ENCODE results near the gene C16orf89. TPM values are rescaled to one million over a fixed set of nuclear protein-coding genes. Genes with fewer than 3 reads are reported as not detected.

The C16orf89 gene
- total RNA-seq, 1 experiment from 2014 or later, result not detected

DNA sequence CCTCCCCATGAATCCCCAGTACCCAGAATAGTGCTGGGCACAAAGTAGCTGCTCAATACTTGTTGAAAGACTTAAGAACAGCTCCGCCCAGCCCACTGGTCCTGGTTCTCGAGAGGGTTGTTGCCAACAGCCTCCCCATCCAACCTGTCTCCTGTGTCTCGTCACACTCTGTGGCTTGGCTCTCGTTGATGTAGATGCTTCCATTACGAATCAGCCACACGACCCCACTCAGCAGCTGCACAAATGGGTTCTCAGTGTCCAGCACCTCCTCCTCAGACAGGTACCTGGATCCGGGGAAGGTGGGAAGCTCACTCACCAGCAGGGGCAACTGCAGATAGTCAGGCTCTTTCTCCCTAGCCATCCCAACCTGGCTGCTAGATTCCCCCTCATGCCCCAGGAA lies 34.2 kb downstream of the C16orf89 start:
- ChIA-PET CTCF (interaction anchor here (0.6 to 1.5 kb wide), 4 partner anchors 41 to 95 kb away, joined by 3 read pairs; no protein-coding TSS in a partner anchor), POLR2A (interaction anchor here (0.9 to 1.0 kb wide), 2 partner anchors 184 to 263 kb away, joined by 3 to 4 read pairs; partner anchors contain the start of genes GLYR1 and UBN1)
- no peak for DNase-seq (ENCODE audit: unreplicated experiment)
- H3K36me3 Mint-ChIP-seq (ENCODE audit: insufficient read depth, unreplicated experiment), result no peaks in the 10 kb centered on the region
- no peak overlapping the region for H3K4me3 Mint-ChIP-seq (ENCODE audit: unreplicated experiment)
- H3K27ac Mint-ChIP-seq (ENCODE audit: low read depth, unreplicated experiment), result no peak overlapping the region
- no peaks in the 10 kb centered on the region for H3K27me3 Mint-ChIP-seq (ENCODE audit: insufficient read depth, unreplicated experiment)
- peaks cover 19% of the 10 kb centered on the region for H3K4me1 Mint-ChIP-seq (ENCODE audit: insufficient read depth, unreplicated experiment)
- intact Hi-C loops (cut with micrococcal nuclease), result no loop called here
- H3K9me3 Mint-ChIP-seq (ENCODE audit: unreplicated experiment), result no peaks in the 10 kb centered on the region
- TF ChIP-seq, protein P1, sequence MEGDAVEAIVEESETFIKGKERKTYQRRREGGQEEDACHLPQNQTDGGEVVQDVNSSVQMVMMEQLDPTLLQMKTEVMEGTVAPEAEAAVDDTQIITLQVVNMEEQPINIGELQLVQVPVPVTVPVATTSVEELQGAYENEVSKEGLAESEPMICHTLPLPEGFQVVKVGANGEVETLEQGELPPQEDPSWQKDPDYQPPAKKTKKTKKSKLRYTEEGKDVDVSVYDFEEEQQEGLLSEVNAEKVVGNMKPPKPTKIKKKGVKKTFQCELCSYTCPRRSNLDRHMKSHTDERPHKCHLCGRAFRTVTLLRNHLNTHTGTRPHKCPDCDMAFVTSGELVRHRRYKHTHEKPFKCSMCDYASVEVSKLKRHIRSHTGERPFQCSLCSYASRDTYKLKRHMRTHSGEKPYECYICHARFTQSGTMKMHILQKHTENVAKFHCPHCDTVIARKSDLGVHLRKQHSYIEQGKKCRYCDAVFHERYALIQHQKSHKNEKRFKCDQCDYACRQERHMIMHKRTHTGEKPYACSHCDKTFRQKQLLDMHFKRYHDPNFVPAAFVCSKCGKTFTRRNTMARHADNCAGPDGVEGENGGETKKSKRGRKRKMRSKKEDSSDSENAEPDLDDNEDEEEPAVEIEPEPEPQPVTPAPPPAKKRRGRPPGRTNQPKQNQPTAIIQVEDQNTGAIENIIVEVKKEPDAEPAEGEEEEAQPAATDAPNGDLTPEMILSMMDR (IDR thresholded peaks at IDR 0.05; ENCODE audit: unreplicated experiment), result no peak
- BruUV-seq (replicated peaks), result no TSS peak

DNA sequence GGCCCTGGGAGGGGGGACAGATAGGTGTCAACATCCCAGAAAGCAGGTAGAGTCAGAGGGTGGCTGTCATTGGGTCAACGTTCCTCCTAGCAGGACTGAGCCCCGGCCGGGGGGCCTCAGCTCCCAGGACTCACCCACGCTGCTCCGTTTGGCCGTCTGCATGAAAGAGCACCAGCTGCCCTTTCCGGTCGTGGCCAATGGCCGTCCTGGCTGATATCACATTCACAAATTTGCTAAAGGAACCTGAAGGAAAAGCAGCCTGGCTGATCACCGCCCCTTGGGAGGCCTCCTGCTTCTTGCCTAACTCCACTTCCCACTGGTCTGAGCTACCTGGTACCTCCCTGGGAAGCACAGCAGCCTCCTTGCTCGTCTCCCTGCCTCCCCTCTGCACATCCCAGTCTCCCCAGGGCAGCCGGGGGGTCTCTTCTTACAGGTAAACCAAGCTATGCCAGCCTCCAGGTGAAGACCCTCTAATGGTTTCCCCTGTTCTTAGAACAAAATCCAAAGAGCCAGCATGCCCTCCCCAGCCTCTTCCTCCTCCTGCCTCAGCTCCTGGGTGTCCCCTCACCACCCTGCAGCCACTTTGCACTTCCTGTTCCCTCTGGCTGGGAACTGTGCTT lies 35.4 kb downstream of the C16orf89 start:
- POLR2A ChIA-PET, result interaction anchor here (1.0 kb wide), 1 partner anchor 183 kb away, joined by 3 read pairs; the partner anchor contains the start of genes GLYR1 and UBN1
- Mint-ChIP-seq H3K27me3 (ENCODE audit: insufficient read depth, unreplicated experiment) (no peaks in the 10 kb centered on the region), H3K4me1 (ENCODE audit: insufficient read depth, unreplicated experiment) (peaks cover 11% of the 10 kb centered on the region), H3K27ac (ENCODE audit: low read depth, unreplicated experiment) (no peak overlapping the region), H3K9me3 (ENCODE audit: unreplicated experiment) (no peaks in the 10 kb centered on the region), H3K4me3 (ENCODE audit: unreplicated experiment) (no peak overlapping the region), H3K36me3 (ENCODE audit: insufficient read depth, unreplicated experiment) (no peaks in the 10 kb centered on the region)
- intact Hi-C loops (cut with micrococcal nuclease), result no loop called here
- no peak for DNase-seq (ENCODE audit: unreplicated experiment)
- TF ChIP-seq, protein P1 (IDR thresholded peaks at IDR 0.05; ENCODE audit: unreplicated experiment), result no peak
- no TSS peak for BruUV-seq (replicated peaks)
- CTCF ChIA-PET, result interaction anchor here (1.0 to 1.1 kb wide), 2 partner anchors 49 to 74 kb away, joined by 3 read pairs; no protein-coding TSS in a partner anchor

DNA sequence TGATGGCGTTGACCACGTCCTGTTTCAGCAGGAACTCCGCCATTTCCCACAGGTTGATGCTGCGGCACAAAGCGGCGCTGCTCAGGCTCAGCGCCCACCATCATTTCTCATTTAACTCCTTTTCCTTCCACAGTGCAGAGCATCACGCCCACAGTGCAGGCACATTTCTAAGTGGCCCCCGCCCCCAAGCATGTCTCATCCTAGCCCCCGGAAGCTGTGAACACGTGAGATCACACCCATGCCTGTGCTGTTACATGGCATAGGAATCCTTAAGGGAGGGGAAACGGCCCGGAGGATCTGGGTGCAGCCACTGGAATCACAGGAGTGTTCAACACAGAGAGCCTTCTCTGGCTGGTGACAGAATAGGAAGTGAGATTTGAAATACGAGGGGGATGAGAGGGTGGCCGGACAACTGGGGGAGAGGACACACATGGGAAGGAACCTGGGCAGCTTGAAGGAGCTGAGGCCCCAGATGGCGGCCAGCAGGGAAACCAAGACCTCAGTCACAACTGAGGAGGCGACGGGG lies 36.7 kb downstream of the C16orf89 start:
- peaks cover 6% of the 10 kb centered on the region for H3K4me1 Mint-ChIP-seq (ENCODE audit: insufficient read depth, unreplicated experiment)
- H3K36me3 Mint-ChIP-seq (ENCODE audit: insufficient read depth, unreplicated experiment), result peaks cover 6% of the 10 kb centered on the region
- no peak overlapping the region for H3K27ac Mint-ChIP-seq (ENCODE audit: low read depth, unreplicated experiment)
- no peaks in the 10 kb centered on the region for H3K9me3 Mint-ChIP-seq (ENCODE audit: unreplicated experiment)
- no peak for DNase-seq (ENCODE audit: unreplicated experiment)
- H3K27me3 Mint-ChIP-seq (ENCODE audit: insufficient read depth, unreplicated experiment), result no peaks in the 10 kb centered on the region
- CTCF ChIA-PET, result interaction anchor here (0.6 kb wide), 2 partner anchors 361 to 522 kb away, joined by 3 to 4 read pairs; no protein-coding TSS in a partner anchor
- H3K4me3 Mint-ChIP-seq (ENCODE audit: unreplicated experiment), result no peak overlapping the region
- no TSS peak for BruUV-seq (replicated peaks)
- intact Hi-C loops (cut with micrococcal nuclease), result no loop called here
- POLR2A ChIA-PET, result no interaction called here
- TF ChIP-seq, protein P1 (IDR thresholded peaks at IDR 0.05; ENCODE audit: unreplicated experiment), result no peak

DNA sequence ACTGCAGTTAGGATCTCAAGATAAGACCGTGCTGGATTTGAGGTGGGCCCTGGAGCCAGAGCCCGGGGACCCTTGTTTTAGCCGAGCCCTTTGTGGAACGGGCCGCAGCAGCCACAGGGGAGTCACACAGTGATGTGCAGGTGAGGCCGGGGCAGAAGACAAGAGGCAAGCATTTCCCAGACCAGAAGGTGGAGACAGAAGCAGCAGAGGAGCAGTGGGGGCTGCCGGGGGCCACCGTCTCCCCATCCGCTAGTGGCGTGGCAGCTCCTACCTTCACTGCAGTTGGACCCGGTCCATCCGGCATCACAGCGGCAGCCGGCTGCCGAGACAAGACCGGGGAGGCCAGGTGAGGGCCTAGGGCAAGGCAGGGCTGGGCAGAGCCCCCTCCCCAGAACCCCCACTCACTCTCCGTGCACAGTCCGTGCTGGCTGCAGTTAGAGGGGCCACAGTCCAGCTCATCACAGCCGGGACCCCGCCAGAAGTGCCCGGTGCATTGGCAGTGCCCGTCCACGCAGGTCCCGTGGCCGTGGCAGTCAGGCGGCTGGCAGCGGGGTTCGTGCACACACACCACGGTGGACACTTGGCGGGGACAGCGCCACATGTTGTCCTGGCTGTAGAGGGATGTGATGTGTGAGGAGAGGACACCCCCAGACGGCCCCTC lies 38.1 kb downstream of the C16orf89 start:
- no peak for DNase-seq (ENCODE audit: unreplicated experiment)
- TF ChIP-seq, protein P1 (IDR thresholded peaks at IDR 0.05; ENCODE audit: unreplicated experiment), result no peak
- BruUV-seq (replicated peaks), result no TSS peak
- ChIA-PET CTCF (interaction anchor here (0.5 to 0.6 kb wide), 3 partner anchors 64 to 245 kb away, joined by 3 read pairs; no protein-coding TSS in a partner anchor), POLR2A (no interaction called here)
- Mint-ChIP-seq H3K4me3 (ENCODE audit: unreplicated experiment) (no peak overlapping the region), H3K36me3 (ENCODE audit: insufficient read depth, unreplicated experiment) (peaks cover 6% of the 10 kb centered on the region), H3K4me1 (ENCODE audit: insufficient read depth, unreplicated experiment) (peaks cover 3% of the 10 kb centered on the region), H3K9me3 (ENCODE audit: unreplicated experiment) (no peaks in the 10 kb centered on the region), H3K27ac (ENCODE audit: low read depth, unreplicated experiment) (no peak overlapping the region), H3K27me3 (ENCODE audit: insufficient read depth, unreplicated experiment) (no peaks in the 10 kb centered on the region)
- intact Hi-C loops (cut with micrococcal nuclease), result no loop called here

Measured in MCF 10A (cell line).